HepG2 (cell line): ENCODE data around the gene CCDC73.

Source experiments
- BRCA1 ChIP-seq: sonication (generic); formaldehyde crosslinking; IDR thresholded peaks from 2 replicates; pipeline ENCODE4 v1.4.0; 2020; ENCODE audit warnings: missing genetic modification reagents
- ELF4 ChIP-seq: sonication (generic); formaldehyde crosslinking; IDR thresholded peaks from 2 replicates; pipeline ENCODE4 v1.5.0; 2020; ENCODE audit warnings: missing genetic modification reagents, mild to moderate bottlenecking, moderate library complexity, borderline replicate concordance
- GATA4 ChIP-seq: sonication (generic); IDR thresholded peaks from 2 replicates; pipeline ENCODE4 v1.6.1; 2016; ENCODE audit warnings: antibody characterized with exemption, low read depth, borderline replicate concordance
- JUND ChIP-seq: sonication (generic); formaldehyde crosslinking; IDR thresholded peaks from 2 replicates; pipeline ENCODE4 v1.8.0; 2022; ENCODE audit warnings: mild to moderate bottlenecking, missing genetic modification reagents
- NFE2 ChIP-seq: sonication (generic); formaldehyde crosslinking; IDR thresholded peaks from 2 replicates; pipeline ENCODE4 v1.4.0; 2020; ENCODE audit warnings: missing genetic modification reagents
- RNF2 ChIP-seq: fragments of 450-650 bp; conservative IDR thresholded peaks from 2 replicates; pipeline ENCODE4 v1.6.1; 2016; ENCODE audit warnings: low read depth
- SMARCE1 ChIP-seq: fragments of 450-650 bp; IDR thresholded peaks from 2 replicates; pipeline ENCODE4 v1.6.1; 2017; ENCODE audit warnings: borderline replicate concordance
- SP2 ChIP-seq: sonication (generic); formaldehyde crosslinking; IDR thresholded peaks from 2 replicates; pipeline ENCODE4 v1.5.1; 2020; ENCODE audit warnings: mild to moderate bottlenecking, missing genetic modification reagents
- ZNF496 ChIP-seq: sonication (generic); formaldehyde crosslinking; IDR thresholded peaks from 2 replicates; pipeline ENCODE4 v1.8.1; 2023; ENCODE audit warnings: mild to moderate bottlenecking, moderate library complexity, missing genetic modification reagents; ENCODE audit not compliant: insufficient replicate concordance

DNA sequence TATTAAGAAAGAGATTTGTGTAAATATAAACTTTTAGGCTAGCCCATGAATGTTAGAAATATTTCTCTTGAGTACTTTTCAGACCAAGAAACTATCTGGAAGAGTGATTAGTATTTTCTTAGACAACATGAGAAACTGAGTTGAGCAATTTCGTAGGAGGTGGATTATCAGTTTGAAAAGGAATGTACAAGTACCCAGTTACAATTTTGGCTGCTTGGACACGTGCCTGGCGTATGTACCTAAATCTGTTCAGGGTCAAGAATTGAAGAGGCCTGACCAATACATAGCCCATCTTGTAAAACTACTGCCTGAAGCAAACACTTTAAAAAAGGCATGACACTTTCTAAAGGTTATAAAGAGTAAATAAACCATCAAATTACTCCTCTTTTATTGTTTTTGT lies 71.1 kb downstream of the CCDC73 start:
- no peak for TF ChIP-seq NFE2 (CRISPR knock-in tag)
- TF ChIP-seq BRCA1 (CRISPR knock-in tag), result no peak
- TF ChIP-seq JUND, result no peak
- TF ChIP-seq SMARCE1, result no peak
- no peak for TF ChIP-seq GATA4
- TF ChIP-seq ZNF496 (CRISPR knock-in tag), result no peak
- no peak for TF ChIP-seq SP2 (CRISPR knock-in tag)
- no peak for TF ChIP-seq RNF2
- TF ChIP-seq ELF4, result no peak
